Stimulated activated CD8-positive, alpha-beta memory T cell treated with anti-CD3 and anti-CD28 coated beads, Interleukin-7, amount 100 ng/mL, for 4 hours (primary cell): Measurements from ENCODE around the gene PELI2.

Experiments
- DNase-seq, 2 donors: peaks; one replicate each; pipeline ENCODE4 v3.0.0-alpha.2; 2020; ENCODE audit warnings: low read depth in 2 of 2

Gene PELI2

GRCh38 chr14:56172571-56172971 is 54.4 kb downstream of the PELI2 start:
- DNase-seq: no peak

DNA sequence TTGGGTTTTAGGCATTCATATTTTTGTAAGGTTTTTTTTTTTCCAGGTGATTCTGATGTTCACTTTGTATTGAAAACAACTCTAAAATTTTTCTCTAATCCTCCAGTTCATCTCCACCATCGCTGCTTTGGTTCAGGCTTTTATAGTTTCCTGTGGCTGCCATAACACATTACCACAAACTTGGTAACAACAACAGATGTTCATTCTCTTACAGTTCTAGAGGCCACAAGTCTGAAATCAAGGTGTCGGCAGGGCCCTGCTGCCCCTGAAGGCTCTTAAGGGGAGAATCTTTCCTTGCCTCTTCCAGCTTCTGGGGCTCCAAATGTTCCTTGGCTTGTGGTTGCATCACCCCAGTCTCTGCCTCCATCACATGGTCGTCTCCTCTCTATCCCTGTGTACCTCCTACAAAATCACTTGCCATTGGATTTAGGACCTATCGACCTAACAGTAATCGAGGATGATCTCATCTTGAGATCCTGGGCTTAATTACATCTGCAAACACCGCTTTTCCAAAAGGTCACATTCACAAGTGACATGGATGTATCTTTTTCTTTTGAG is 55.2 kb downstream of the PELI2 start:
- DNase-seq: no peak

- no peak for DNase-seq
Observed at GRCh38 chr14:56175773-56176172, 57.6 kb downstream of the PELI2 start.

- DNase-seq: no peak
Observed at GRCh38 chr14:56176530-56176929, 58.3 kb downstream of the PELI2 start.

- no peak for DNase-seq
Observed at GRCh38 chr14:56177036-56177435, 58.8 kb downstream of the PELI2 start.

DNA sequence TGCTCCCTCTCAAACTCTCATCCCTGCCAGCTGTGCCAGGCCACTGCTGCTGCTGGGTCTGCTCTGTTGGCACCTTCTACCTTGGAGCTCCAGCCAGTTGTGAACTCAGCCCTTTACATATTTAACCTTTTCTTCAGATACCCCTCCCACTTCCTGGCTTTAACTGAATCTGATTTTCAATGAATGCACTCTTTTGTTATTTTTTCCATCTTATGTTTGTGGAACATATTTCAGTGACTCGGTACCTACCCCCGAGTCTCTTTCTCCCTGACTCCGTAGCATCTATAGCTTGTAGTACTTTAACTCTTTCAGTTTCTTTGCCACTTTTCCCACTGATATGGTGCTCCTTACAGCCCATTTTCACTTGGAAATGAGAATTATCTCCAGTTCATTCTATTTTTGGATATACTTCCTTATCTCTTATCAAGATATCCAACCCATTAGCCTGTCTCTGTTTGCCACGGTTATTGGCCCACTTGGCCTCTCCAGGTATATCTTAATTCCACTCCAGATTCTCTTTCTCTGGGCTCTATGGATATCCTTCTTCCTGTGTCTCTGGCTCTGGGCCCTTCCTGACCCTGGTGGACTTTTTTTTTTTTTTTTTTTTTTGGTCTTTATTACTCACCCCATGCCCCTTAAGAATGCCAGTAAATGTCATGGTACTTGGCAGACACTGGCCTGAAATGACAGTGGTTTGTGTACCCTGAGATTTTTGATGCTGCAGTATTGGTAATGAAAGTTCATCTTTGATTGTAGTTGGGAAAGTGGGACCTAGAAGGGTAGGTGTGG is 62.7 kb downstream of the PELI2 start:
- no peak for DNase-seq

DNA sequence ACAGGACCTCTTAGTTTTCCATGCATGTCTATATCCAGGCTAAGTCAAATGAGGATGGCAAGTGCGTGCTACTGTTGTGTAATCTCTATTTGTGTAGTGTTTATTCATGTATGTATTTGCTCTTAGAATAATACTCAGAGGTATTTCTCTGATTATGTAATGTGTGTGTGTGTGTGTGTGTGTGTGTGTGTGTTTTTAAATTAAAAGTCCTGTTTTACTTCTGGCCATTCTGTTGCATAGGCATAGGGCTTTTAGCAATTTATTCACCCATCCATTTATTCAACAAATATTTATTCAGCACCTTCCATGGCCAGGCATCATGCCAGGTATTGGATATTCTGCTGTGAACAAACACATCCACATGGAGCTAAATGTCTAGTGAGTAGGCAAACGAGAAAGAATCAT is 63.5 kb downstream of the PELI2 start:
- no peak for DNase-seq

- no peak for DNase-seq
Observed at GRCh38 chr14:56182410-56182809, 64.2 kb downstream of the PELI2 start.

- no peak for DNase-seq
Observed at GRCh38 chr14:56183631-56184157, 65.5 kb downstream of the PELI2 start.

DNA sequence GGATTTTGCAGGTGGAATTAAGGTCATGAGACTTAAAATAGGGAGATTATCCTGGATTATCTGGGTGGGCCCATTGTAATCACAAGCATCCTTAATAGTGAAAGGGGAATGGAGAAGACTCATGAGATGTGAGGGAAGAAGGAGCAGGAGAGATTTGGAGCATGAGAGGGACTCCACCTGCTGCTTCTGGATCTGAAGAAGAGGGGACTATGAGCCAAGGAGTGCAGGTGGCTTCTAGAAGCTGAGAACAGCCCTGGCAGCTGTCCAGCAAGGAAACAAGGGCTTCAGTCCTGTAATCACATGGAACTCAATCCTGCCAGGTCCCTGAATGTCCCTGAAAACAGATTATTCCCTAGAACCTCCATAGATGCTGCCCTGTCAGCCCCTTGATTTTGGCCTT is 67.8 kb downstream of the PELI2 start:
- no peak for DNase-seq

DNA sequence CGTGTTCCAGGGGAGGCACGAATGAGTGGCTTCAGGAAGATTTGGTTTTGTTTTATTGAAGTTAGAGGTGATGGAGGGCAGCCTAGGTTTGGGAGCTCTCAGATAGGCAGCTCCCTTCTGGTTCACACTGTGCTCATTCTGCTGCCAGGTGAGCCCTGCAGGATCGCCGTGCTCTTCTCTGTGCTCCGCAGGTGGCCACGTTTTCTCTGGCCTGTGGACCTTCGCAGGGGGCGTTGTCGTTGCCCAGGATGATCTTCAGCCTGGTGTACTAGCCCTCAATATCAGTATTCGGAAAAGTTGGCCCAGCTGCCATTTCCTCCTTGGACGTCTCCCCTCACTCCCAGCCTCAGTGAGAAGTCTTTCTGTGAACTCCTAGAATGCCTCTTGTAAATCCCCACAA is 69.5 kb downstream of the PELI2 start:
- DNase-seq: no peak

DNA sequence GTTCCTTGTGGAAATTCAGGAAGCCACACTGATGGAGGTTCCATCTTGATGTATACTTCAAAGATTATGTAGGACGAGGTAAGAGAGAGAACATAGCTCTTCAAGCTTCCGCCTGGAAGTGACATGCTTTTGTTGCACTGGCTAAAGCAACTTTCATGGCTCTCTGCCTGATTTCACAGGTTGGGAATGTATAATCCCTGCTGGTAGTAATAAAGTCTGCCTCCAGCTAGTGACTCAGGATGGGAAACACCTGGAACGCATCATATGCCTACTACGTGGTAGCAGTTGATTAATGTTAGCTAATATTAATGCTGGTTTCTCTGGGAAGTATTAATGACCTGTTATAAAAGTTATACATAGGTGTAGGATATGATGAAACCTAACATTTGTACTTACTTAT is 71.1 kb downstream of the PELI2 start:
- no peak for DNase-seq

DNA sequence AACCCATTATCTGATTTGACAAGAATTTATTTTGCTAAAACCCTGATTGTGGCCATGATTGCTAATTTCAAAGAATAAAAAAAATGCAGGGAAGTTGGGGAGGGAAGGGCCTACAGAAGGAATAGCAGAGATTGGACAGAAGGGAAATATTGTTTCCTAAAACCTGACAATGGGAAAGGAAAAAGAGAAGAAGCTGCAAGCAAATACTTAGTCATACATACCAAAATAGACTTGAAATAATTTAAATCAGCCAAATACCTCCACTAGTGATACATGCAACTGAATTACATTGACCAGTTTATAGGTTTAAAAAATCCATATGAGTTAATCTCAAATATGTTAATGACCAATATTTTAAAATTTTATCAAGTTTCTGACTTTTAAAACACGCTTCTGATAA is 75.1 kb downstream of the PELI2 start:
- DNase-seq: no peak

DNA sequence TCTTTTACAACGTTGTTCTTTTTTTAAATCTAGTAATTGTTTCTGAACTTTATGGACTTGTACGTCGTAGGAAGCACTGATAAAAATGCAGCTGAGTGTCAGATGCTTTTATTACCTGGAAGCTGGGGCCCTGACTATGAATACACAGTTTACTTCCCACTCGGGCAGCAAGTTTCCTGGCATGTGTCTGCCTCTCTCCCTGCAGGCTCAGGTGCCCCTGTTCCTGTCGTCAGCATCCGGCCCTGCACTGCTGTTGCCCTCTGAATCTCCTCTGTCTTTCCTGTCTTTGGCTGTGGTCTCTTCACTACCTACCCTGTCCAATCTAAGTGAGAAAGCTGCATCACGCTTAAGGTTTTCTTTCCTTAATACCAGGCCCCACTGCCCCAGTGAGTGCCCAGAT is 75.8 kb downstream of the PELI2 start:
- DNase-seq: no peak

GRCh38 chr14:56195223-56195622 is 77.0 kb downstream of the PELI2 start:
- no peak for DNase-seq

- DNase-seq: no peak
Observed at GRCh38 chr14:56195704-56196103, 77.5 kb downstream of the PELI2 start.

- no peak for DNase-seq
Observed at GRCh38 chr14:56196274-56196673, 78.1 kb downstream of the PELI2 start.

- DNase-seq: no peak
Observed at GRCh38 chr14:56197150-56197549, 78.9 kb downstream of the PELI2 start.

DNA sequence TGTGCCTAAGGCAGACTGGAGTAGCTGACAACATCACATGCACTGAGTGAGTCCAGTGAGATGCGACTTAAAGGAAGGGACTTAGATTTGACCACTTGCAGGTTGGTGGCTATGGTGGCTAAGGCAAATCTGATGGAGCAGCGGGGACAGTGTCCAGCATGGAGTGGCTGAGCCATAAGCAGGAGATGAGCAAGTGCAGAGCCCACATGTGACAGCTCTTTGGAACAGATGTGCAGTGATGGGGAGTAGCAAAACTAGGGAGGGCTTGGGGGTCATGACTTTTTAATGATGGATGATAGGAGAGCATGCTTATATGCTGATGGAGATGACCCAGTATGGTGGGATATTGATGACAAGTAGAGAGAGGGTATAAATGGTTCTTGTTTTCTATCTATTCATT is 80.2 kb downstream of the PELI2 start:
- DNase-seq: no peak

DNA sequence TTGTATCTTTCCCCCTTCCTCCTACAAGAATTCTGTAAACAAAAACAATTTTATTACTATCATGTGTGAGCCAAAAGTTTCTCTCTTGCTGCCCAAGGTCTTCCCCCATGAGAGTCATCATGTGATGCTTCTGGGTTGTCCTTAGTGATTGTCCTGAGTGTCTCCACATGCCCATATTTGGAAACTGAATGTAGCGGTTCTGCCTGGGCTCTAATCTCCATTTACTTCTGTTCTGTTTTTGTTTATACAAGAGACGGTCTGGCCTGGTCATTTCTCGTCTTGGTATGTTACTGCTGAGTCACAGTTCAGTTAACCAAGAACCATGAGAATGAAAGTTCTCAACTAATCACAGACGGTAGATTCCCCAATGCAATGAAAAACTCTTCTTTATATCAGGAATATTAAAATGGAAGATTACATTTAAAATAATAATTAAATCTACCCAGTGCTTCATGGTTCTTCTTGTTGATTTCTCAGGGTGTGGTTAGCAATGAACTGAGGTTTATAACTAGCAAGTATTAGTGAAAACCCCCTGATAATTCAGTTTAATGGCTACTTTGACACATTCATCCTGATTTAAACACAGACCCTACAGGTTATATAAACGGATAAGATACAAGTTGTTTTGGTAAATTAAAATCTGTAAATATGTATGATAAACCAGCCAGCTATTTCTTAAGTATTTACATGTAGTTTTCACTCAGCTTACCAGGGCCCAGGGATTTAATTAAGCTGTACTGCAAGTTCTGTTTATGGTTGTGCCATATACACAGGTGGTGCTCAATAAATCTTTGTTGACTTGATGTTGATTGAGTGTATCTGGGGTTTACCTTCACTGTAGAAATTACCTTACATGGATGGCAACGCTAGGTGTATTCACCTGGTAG is 81.1 kb downstream of the PELI2 start:
- DNase-seq: no peak

- DNase-seq: no peak
Observed at GRCh38 chr14:56199982-56200577, 81.9 kb downstream of the PELI2 start.

DNA sequence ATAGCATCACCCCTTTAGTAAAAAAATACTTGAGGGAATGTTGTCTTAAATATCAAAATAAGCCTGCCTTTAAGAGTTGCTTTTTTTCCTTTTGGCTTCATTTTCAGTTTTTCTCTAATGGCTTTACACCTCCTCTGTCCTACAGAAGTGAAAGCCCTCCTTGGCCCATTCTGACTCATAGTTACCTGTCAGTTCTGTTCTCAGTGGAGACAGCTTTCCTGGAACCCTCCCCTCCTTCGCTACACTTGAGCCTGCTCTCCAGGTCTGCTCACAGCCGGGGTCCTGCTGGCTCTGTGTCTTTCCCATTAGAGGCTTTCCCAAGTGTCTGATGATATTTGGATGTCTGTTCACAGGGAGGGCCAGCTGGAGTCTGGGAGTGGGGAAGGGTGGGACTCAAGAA is 84.0 kb downstream of the PELI2 start:
- no peak for DNase-seq
